LNCaP clone FGC (cell line): Measurements from ENCODE around the gene WNT9A.
"Not testable (repeated sequence)": the region's sequence is repeated elsewhere in the genome, so short reads cannot be mapped to it uniquely, and the experiment has no call there.

ENCODE experiments used
- DNase-seq: peaks from one replicate; pipeline ENCODE4 v3.0.0-alpha.2; 2011; ENCODE audit warnings: low read depth
- H3K4me3 ChIP-seq: 2 replicates; pipeline ENCODE4 v1.5.1; 2011; ENCODE audit warnings: mild to moderate bottlenecking, low read depth, low read length, control low read depth
- CTCF ChIP-seq: IDR thresholded peaks from 2 replicates; pipeline ENCODE4 v1.5.1; 2012; ENCODE audit warnings: mild to moderate bottlenecking; ENCODE audit not compliant: control insufficient read depth, insufficient read depth; ENCODE audit errors: extremely low read depth

Gene WNT9A, protein sequence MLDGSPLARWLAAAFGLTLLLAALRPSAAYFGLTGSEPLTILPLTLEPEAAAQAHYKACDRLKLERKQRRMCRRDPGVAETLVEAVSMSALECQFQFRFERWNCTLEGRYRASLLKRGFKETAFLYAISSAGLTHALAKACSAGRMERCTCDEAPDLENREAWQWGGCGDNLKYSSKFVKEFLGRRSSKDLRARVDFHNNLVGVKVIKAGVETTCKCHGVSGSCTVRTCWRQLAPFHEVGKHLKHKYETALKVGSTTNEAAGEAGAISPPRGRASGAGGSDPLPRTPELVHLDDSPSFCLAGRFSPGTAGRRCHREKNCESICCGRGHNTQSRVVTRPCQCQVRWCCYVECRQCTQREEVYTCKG

DNA sequence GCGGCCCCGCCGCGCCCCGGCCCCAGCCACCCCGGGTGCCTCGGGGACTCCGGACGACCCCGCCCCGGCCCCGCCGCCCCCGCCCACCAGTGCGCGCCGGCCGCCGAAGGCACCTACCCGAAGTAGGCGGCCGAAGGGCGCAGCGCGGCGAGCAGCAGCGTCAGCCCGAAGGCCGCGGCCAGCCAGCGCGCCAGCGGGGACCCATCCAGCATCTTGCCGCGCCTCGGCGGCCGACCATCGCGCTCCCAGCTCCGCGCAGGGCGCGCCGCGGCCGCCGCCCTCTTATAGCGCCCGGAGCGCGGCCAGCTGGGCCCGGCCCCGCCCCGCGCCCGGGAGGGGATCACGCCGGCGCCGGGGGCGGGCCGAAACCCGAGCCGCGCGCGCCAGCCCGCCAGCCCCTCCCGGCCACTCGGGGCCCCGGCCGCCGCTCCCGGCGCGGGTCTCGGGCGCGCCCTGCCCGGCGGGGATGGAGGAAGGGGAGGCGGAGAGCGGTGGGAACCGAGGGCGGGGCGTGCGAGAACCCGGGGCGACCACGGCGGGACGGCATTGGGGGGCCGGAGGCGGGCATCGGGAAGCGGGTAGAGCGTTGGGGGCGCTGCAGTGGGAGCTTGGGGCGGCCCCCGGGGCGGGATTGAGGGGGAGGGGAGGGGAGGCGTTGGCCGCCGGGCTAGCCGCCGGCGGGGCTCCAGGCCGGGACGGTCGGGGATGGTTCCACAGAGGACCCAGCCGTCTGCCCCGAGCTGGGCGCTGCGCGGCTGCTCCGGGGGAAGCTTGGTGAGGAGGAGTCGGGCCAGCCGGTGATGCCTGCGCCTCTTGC is at the start of gene WNT9A:
WNT9A (minus strand) TSS at position 257 of the 817 bp plus-strand sequence; CDS start at position 212, 45 bp downstream.
- peak within 1 kb of the TSS; percentile 55 for H3K4me3 ChIP-seq
- DNase-seq, result no peak
- TF ChIP-seq CTCF, result no peak

GRCh38 chr1:227996187-227996950 is 48.6 kb upstream of the WNT9A start:
- no peak for TF ChIP-seq CTCF
- H3K4me3 ChIP-seq, result no peak overlapping the region
- DNase-seq, result peak; percentile 68

- no peak for TF ChIP-seq CTCF
- no peak overlapping the region for H3K4me3 ChIP-seq
- no peak for DNase-seq
These were observed 47.0 kb upstream of the WNT9A start for GRCh38 chr1:227994632-227995300.

- TF ChIP-seq CTCF, result no peak
- DNase-seq, result no peak
- H3K4me3 ChIP-seq, result no peak overlapping the region
These were observed 39.4 kb upstream of the WNT9A start for GRCh38 chr1:227987181-227987580.

DNA sequence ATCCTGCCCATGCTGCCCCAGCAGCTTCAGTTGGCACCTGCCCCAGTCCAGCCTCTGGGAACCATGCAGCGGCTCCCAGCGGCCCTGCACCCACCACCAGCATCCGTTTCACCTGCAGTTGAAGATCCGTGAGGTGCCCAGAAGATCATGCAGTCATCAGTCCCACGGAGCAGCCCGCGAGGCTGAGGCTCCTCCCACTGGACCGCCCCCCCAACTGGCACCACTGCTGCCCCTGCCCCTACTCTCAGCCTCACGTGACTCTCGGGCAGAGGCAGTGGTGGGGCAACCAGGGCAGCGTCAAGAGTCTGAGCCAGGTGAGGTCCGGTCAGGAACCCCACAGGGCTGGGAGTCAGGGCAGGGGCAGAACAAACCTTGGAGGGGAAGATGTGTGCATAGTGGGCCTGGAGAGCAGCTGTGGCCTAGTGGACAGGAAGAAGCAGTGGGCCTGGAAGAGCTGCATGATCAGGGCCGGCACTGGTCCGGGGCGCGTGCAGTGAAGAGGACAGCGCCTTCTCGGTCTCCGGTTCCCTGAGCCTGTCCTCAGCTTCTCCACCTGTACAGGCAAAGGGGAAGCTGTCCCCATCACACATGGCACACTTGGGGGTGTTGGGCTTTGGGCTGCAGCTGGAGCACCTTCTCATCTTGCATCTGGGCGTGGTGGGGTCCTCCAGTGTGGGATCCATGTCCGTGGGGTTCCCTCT is 28.0 kb upstream of the WNT9A start:
- not testable (repeated sequence) for H3K4me3 ChIP-seq, DNase-seq

- not testable (repeated sequence) for DNase-seq, H3K4me3 ChIP-seq
These were observed 26.1 kb upstream of the WNT9A start for GRCh38 chr1:227973724-227974288.

DNA sequence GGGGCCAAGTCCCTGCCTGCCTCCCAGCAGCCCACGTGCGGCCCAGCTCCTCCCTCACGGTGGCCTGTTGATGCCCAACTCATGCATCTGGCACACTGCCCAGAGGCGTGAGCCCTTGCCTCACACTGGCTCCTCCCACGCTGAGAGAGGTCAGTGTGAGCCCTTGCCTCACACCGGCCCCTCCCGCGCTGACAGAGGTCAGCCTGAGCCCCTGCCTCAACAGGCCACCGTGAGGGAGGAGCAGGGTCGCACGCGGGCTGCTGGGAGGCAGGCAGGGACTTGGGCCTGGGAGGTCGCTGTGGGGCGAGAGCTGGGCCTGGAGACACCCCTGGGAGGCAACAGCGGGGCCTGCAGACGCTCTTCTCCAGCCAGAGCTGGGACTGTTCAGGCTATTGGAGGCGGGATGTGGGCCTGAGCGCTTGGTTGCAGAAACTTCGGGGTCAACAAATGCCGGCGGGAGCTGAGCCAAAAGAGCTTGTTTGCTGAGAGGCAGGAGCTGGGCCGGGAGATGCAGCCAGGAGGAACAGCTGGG is 25.2 kb upstream of the WNT9A start:
- H3K4me3 ChIP-seq, DNase-seq: not testable (repeated sequence)

- not testable (repeated sequence) for DNase-seq, H3K4me3 ChIP-seq
These were observed 24.5 kb upstream of the WNT9A start for GRCh38 chr1:227972283-227972679.

DNA sequence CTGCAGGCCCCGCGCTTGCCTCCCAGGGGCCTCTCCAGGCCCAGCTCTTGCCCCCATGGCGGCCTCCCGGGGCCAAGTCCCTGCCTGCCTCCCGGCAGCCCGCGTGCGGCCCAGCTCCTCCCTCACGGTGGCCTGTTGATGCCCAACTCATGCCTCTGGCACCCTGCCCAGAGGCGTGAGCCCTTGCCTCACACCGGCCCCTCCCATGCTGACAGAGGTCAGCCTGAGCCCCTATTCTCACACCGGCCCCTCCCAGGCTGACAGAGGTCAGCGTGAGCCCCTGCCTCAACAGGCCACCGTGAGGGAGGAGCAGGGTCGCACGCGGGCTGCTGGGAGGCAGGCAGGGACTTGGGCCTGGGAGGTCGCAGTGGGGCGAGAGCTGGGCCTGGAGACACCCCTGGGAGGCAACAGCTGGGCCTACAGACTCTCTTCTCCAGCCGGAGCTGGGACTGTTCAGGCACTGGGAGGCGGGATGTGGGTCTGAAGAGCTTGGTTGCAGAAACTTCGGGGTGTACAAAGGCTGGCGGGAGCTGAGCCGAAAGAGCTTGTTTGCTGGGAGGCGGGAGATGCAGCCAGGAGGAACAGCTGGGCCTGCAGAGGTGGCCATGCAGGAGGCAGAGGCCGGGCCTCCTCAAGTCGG is 24.0 kb upstream of the WNT9A start:
- not testable (repeated sequence) for DNase-seq

DNA sequence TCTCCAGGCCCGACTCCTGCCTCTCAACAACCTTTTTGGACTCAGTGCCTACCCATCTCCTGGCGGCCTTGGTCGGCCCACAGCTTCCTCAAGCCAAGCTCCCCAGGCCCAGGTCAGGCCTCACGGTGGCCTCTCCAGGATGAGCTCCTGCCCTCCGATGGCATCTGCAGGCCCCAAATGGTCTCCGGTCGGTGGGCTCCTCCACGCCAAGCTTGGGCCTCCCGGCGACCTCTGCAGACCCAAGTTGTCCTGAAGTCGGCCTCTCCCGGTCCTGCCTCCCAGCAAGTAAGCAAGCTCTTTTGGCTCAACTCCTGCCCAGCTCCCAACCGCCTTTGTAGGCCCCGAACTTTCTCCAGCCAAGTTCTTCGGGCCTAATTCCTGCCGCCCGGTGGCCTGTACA is 23.5 kb upstream of the WNT9A start:
- not testable (repeated sequence) for DNase-seq, H3K4me3 ChIP-seq

More for the DNA sequence above, 24.0 kb upstream of the WNT9A start:
- H3K4me3 ChIP-seq, result not testable (repeated sequence)
